HG02759 (cell line): ENCODE results near the gene USP32.
"Not testable (repeated sequence)": the region's sequence is repeated elsewhere in the genome, so short reads cannot be mapped to it uniquely, and the experiment has no call there.

Source experiments
- ATAC-seq: cut with Tn5 transposase; IDR thresholded peaks from one replicate; pipeline ENCODE4 v1.9.1; 2021; ENCODE audit warnings: mild to moderate bottlenecking, moderate library complexity; ENCODE audit not compliant: unreplicated experiment

Gene USP32

GRCh38 chr17:60392042-60392844, at the start of gene USP32:
Gene USP32, minus strand, starts transcription at chr17:60392133. Its CDS starts 194 bp downstream, at chr17:60391939.
- ATAC-seq: peak; percentile 90

GRCh38 chr17:60439501-60439900, 47.6 kb upstream of the USP32 start:
- ATAC-seq: no peak

- ATAC-seq: no peak
Measured at GRCh38 chr17:60436676-60437075, 44.7 kb upstream of the USP32 start.

GRCh38 chr17:60435244-60436167, 43.6 kb upstream of the USP32 start:
- ATAC-seq: no peak

GRCh38 chr17:60433021-60433997, 41.4 kb upstream of the USP32 start:
- not testable (repeated sequence) for ATAC-seq

- not testable (repeated sequence) for ATAC-seq
Measured at GRCh38 chr17:60430561-60430960, 38.6 kb upstream of the USP32 start.

- not testable (repeated sequence) for ATAC-seq
Measured at GRCh38 chr17:60428491-60428890, 36.6 kb upstream of the USP32 start.

- ATAC-seq: no peak
Measured at GRCh38 chr17:60426596-60426995, 34.7 kb upstream of the USP32 start.

GRCh38 chr17:60425626-60426025, 33.7 kb upstream of the USP32 start:
- ATAC-seq: no peak

- ATAC-seq: no peak
Measured at GRCh38 chr17:60423865-60424264, 31.9 kb upstream of the USP32 start.

- no peak for ATAC-seq
Measured at GRCh38 chr17:60422162-60422665, 30.3 kb upstream of the USP32 start, which contains the start of gene CHCT1. Gene CHCT1, plus strand, starts transcription at chr17:60422489. Its CDS starts 104 bp downstream, at chr17:60422593.

GRCh38 chr17:60421273-60422161, 29.6 kb upstream of the USP32 start:
- peak; percentile 91 for ATAC-seq

- ATAC-seq: not testable (repeated sequence)
Measured at GRCh38 chr17:60419875-60420274, 27.9 kb upstream of the USP32 start.

- ATAC-seq: not testable (repeated sequence)
Measured at GRCh38 chr17:60419003-60419402, 27.1 kb upstream of the USP32 start.

GRCh38 chr17:60416368-60416925, 24.5 kb upstream of the USP32 start:
- ATAC-seq: no peak

- no peak for ATAC-seq
Measured at GRCh38 chr17:60415146-60415545, 23.2 kb upstream of the USP32 start.

- ATAC-seq: no peak
Measured at GRCh38 chr17:60412701-60413100, 20.8 kb upstream of the USP32 start.

- ATAC-seq: no peak
Measured at GRCh38 chr17:60410001-60410400, 18.1 kb upstream of the USP32 start.

- no peak for ATAC-seq
Measured at GRCh38 chr17:60406887-60407286, 15.0 kb upstream of the USP32 start.
